Hematopoietic multipotent progenitor cell treated with erythropoietin and hydrocortisone succinate and interleukin-3 and kit ligand, for 6 days (in vitro differentiated cells): Measurements from ENCODE around the gene C3orf20.
A peak's percentile ranks its signal among the peaks of the same experiment; 100 is the strongest.

Source experiments
- DNase-seq: peaks from one replicate; pipeline ENCODE4 v3.0.0-alpha.2; 2015

C3orf20 gene

GRCh38 chr3:14674841-14675240 lies at the start of gene C3orf20:
Gene C3orf20, plus strand, starts transcription at chr3:14675141. Its CDS starts 7,573 bp downstream, at chr3:14682714.
- DNase-seq: no peak

DNA sequence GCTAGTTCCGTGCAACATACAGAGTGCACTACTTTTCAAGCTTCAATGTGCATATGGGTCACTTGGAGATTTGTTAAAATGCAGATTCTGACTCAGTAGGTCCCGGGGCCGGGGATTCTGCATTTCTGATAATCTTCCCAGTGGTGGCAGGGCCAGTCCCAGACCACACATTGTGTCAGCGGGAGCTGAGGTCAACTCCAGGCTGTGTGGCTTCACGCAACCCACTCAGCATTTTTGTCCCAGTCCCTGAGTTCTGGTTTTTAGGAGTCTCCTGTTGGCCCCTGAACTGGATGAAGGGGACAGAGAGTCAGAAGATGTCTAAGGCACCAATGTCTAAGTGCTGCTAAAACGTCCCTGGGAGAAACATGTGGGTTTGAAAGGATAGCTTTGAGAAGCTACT lies 49.5 kb upstream of the C3orf20 start:
- DNase-seq: no peak

GRCh38 chr3:14627815-14628214 lies 47.1 kb upstream of the C3orf20 start:
- DNase-seq: no peak

GRCh38 chr3:14628406-14628805 lies 46.5 kb upstream of the C3orf20 start:
- DNase-seq: no peak

- DNase-seq: no peak
Measured at GRCh38 chr3:14630404-14631100, 44.4 kb upstream of the C3orf20 start.

- no peak for DNase-seq
Measured at GRCh38 chr3:14631101-14631497, 43.8 kb upstream of the C3orf20 start.

DNA sequence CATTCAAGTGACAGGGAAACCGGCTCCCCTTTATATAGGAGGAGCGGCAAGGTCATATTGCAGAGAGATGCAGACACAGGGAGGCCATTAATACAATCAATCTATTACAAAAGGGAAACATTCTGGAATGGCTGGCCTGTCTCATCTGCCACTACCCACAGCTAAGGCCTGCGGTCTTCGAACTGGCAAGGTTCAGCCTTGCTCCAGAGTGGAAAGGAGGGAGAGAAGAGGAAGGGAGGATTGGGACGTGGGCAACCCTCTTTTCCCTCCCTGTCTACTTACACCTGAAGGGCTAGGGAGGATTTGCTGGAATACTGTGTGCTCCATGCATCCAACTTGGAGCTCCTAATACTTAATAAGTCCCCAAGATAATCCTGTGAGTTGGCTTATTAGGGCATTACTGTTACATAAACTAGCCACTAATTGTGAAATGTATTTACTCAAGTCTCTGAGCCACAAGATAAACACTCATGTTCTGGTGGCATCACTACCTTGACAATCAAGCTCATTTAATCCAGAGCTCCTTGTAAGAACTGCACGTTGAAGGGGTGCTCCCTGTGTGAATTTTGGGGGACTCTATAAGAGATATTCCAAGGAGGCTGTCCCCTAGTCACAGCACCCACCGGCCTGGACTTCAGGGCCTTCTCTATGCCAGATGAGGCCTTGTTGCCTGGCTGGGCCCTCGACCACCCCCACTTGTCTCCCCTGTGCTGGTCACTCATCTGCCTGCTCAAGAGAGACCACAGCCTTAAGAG lies 43.1 kb upstream of the C3orf20 start:
- no peak for DNase-seq

DNA sequence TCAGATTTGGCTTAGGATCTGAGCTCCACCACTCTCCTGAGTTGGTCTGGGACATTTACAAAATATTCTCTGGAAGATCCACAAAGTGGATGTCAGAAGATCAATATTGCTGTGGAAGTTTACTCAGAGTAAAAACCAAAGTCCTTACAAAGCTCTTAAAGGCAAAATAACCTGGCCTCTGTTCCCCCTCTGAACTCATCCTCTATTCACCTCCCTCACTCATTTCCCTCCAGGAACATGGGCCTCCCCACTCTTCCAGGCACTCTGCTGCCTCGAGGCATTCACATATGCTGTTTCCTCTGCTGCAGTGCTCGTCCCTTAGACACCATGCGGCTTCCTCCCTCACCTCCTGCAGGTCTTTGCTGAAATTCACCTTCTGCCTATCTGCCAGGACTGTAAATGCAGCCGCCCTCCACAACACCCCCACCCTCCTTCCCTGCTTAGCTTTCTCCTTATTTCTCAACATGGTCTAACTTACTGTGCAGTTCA lies 42.5 kb upstream of the C3orf20 start:
- no peak for DNase-seq

- DNase-seq: no peak
Measured at GRCh38 chr3:14633417-14633816, 41.5 kb upstream of the C3orf20 start.

- peak; percentile 87 for DNase-seq
Measured at GRCh38 chr3:14633819-14634424, 41.0 kb upstream of the C3orf20 start.

GRCh38 chr3:14634763-14635400 lies 40.1 kb upstream of the C3orf20 start:
- no peak for DNase-seq

GRCh38 chr3:14636496-14637087 lies 38.3 kb upstream of the C3orf20 start:
- DNase-seq: no peak

- no peak for DNase-seq
Measured at GRCh38 chr3:14640157-14640562, 34.8 kb upstream of the C3orf20 start.

GRCh38 chr3:14640734-14641133 lies 34.2 kb upstream of the C3orf20 start:
- DNase-seq: no peak

- DNase-seq: no peak
Measured at GRCh38 chr3:14641346-14641745, 33.6 kb upstream of the C3orf20 start.

GRCh38 chr3:14645453-14645852 lies 29.5 kb upstream of the C3orf20 start:
- DNase-seq: no peak

GRCh38 chr3:14646131-14646573 lies 28.8 kb upstream of the C3orf20 start:
- DNase-seq: peak; percentile 12

DNA sequence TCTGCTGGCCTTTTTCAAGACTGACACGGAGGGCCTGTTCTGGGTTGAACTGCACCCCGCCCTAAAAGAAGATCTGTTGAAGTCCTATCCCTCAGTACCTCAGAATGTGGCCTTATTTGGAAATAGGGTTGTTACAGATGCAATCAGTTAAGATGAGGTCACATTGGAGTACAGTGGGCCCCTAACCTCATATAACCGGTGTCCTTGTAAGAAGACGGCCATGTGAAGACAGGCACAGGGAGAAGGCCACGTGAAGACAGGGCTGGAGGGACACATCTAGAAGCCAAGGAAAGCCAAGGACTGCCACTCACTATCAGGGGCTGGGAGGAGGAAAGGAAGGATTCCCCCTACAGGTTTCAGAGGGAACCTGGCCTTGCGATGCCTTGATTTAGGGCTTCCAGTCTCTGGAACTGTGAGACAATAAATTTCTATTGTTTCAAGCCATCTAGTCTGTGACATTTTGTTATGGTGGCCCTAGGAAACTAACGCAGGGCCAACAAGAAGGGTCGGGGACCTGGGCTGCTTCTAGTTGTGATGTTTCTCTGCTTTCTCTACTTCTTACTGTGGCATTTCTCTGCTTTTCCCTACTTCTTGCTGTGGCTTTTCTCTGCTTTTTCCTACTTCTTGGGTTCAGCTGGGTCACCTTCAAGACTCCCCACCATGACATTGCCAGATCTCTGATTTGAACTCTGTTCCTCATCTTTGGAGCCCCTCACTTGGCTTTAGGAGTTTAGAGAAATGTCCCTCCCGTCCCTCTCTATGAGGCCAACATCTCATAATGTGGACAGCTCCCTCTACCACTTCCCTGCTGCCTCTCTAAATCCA lies 28.1 kb upstream of the C3orf20 start:
- peak; percentile 72 for DNase-seq

DNA sequence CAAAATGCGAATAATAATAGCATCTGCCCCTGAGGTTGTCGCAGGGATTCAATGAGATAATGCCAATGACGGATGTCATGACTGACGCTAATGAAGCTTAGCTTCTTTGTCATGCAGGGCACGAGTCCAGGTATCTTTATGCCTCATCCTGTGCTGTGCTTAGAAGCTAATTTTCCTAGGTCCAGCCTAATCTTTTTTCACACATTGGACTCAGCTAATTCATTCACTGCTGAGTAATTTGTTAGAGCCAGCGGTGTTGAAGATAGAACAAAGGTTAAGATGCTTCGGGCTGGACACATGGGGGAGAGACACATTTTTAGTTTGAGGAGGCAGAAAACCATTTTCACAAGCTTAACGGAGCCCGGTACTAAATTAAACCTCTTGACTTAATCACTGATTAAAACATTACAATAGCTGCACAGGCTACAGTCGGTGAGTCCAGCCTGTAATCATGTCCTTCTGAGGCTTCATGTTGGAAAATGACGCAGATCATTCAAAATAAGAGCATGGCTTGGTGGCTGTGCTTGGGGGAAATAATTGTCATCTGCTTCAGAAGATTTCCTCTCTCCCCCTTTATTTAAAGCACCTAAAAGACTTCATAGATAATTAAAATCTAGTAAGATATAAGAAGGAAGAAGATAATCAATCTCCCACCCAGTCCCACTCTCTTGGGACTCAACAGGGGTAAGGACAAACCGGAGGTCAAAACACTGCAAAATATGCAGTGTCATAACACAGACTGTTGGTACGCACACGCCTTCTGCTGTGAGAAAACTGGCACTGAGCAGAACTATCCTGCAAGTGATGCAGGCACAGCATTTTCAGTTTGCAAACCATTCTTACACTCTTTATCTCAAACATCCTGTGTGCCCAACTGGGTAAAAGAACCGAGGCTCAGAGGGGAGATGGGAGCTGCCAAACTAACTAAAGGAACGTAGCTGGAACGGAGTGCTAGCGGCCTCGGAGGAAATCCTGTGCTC lies 26.7 kb upstream of the C3orf20 start:
- DNase-seq: peak; percentile 88

- DNase-seq: no peak
Measured at GRCh38 chr3:14649466-14649865, 25.5 kb upstream of the C3orf20 start.

- DNase-seq: no peak
Measured at GRCh38 chr3:14650193-14650592, 24.7 kb upstream of the C3orf20 start.
